ENCODE measurements around the gene TCTN2.

TCTN2 gene

GRCh38 chr12:123670882-123671728, at the start of gene TCTN2:
TCTN2 (plus strand) TSS chr12:123671113; CDS start chr12:123671241, 128 bp downstream.
- peak; percentile 82 to 87 (median 84) for DNase-seq (ENCODE audit: low read depth in 3 of 3, low spot score in 1 of 3)

GRCh38 chr12:123621619-123622530, 49.0 kb upstream of the TCTN2 start:
- no peak for DNase-seq (ENCODE audit: low read depth in 3 of 3, low spot score in 1 of 3)

- peak; percentile 81 to 91 (median 83) for DNase-seq (ENCODE audit: low read depth in 3 of 3, low spot score in 1 of 3)
Observed at GRCh38 chr12:123633379-123634141, 37.4 kb upstream of the TCTN2 start, which contains the start of the genes EIF2B1 and GTF2H3. EIF2B1 (minus strand) TSS chr12:123633686; CDS start chr12:123633557, 129 bp downstream. GTF2H3 (plus strand) TSS chr12:123633829; CDS start chr12:123633860, 31 bp downstream.

- DNase-seq (ENCODE audit: low read depth in 3 of 3, low spot score in 1 of 3), result no peak
Observed at GRCh38 chr12:123634142-123634561, 36.8 kb upstream of the TCTN2 start.

GRCh38 chr12:123643911-123644310, 27.0 kb upstream of the TCTN2 start:
- DNase-seq (ENCODE audit: low read depth in 3 of 3, low spot score in 1 of 3), result no peak

- no peak for DNase-seq (ENCODE audit: low read depth in 3 of 3, low spot score in 1 of 3)
Observed at GRCh38 chr12:123645380-123645779, 25.5 kb upstream of the TCTN2 start.

- no peak for DNase-seq (ENCODE audit: low read depth in 3 of 3, low spot score in 1 of 3)
Observed at GRCh38 chr12:123645878-123646277, 25.0 kb upstream of the TCTN2 start.

- DNase-seq (ENCODE audit: low read depth in 3 of 3, low spot score in 1 of 3), result no peak
Observed at GRCh38 chr12:123648401-123648800, 22.5 kb upstream of the TCTN2 start.

- DNase-seq (ENCODE audit: low read depth in 3 of 3, low spot score in 1 of 3), result no peak
Observed at GRCh38 chr12:123654129-123654701, 16.7 kb upstream of the TCTN2 start.

- no peak for DNase-seq (ENCODE audit: low read depth in 3 of 3, low spot score in 1 of 3)
Observed at GRCh38 chr12:123655420-123655819, 15.5 kb upstream of the TCTN2 start.

- DNase-seq (ENCODE audit: low read depth in 3 of 3, low spot score in 1 of 3), result no peak
Observed at GRCh38 chr12:123656392-123656791, 14.5 kb upstream of the TCTN2 start.

GRCh38 chr12:123657211-123657610, 13.7 kb upstream of the TCTN2 start:
- no peak for DNase-seq (ENCODE audit: low read depth in 3 of 3, low spot score in 1 of 3)

GRCh38 chr12:123659996-123660727, 10.8 kb upstream of the TCTN2 start:
- no peak for DNase-seq (ENCODE audit: low read depth in 3 of 3, low spot score in 1 of 3)

- DNase-seq (ENCODE audit: low read depth in 3 of 3, low spot score in 1 of 3), result no peak
Observed at GRCh38 chr12:123667771-123668170, 3.1 kb upstream of the TCTN2 start.

GRCh38 chr12:123671876-123672275, 963 bp downstream of the TCTN2 start:
- DNase-seq (ENCODE audit: low read depth in 3 of 3, low spot score in 1 of 3), result no peak

- DNase-seq (ENCODE audit: low read depth in 3 of 3, low spot score in 1 of 3), result no peak
Observed at GRCh38 chr12:123675436-123675835, 4.5 kb downstream of the TCTN2 start.

- no peak for DNase-seq (ENCODE audit: low read depth in 3 of 3, low spot score in 1 of 3)
Observed at GRCh38 chr12:123676616-123677320, 5.9 kb downstream of the TCTN2 start.

GRCh38 chr12:123678981-123679380, 8.1 kb downstream of the TCTN2 start:
- no peak for DNase-seq (ENCODE audit: low read depth in 3 of 3, low spot score in 1 of 3)

- no peak for DNase-seq (ENCODE audit: low read depth in 3 of 3, low spot score in 1 of 3)
Observed at GRCh38 chr12:123681605-123682004, 10.7 kb downstream of the TCTN2 start.
